ENCODE measurements around the gene MAP3K14.

Gene MAP3K14

DNA sequence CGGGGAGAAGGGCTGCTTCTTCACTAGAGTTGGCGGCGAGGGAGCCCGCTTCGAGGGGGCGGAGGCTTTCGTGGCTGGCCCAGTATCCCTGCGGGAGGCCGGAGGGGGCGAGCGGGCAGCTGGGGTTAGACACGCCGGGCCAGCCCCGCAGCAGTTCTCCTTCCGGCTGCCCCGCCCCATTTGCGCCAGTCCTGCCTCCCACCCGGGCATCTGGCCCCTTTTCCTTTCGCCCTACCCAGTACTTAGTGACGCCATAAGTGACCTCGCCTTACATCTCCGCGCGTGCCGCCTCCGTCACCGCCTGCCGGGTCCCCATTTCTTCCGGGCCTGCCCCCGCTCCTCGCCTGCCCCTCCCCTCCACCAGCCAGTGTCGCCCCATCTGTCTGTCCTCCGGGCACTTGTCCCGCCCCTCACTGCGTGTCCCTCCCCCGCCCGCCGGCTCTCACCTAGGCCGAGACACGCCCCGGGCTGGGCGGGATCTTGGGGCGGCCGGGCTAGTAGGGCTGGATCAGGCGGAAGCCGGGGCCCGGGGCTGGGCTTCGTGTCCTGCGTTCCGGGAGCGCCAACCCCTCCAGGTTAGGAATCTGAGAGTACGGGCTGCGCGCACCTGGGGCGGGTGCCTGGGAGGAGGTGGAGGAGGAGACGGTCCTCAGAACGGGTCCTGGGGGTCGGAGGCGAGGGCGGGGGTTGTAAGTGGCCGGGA lies 69.2 kb downstream of the MAP3K14 start:
- peak overlapping the region; percentile 82 for H3K4me3 ChIP-seq (ENCODE audit: low read length)
- peak; percentile 88 for DNase-seq (ENCODE audit: low read depth, low spot score)

GRCh38 chr17:45246861-45247428 lies 69.9 kb downstream of the MAP3K14 start:
- no peak for DNase-seq (ENCODE audit: low read depth, low spot score)
- peak overlapping the region; percentile 82 for H3K4me3 ChIP-seq (ENCODE audit: low read length)

DNA sequence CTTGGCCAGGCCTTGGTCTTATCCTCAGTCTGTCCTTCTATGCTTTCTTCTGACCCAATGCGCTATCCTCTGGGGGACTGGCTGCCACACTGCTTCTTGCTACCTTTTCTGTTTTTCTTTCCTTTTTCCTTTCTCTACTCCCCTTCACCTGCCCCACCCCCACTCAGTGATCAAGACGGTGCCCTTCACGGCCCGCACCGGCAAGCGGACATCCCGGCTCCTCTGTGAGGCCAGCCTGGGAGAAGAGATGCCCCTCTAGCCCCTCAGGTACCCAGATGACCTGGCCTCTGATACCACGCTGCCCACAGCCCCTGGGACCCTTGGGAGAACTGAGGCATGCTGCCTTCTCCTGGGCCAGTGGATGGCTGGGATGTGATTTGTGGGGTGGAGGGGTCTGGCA lies 70.5 kb downstream of the MAP3K14 start:
- no peak for DNase-seq (ENCODE audit: low read depth, low spot score)
- no peak overlapping the region for H3K4me3 ChIP-seq (ENCODE audit: low read length)

GRCh38 chr17:45244725-45245656 lies 71.8 kb downstream of the MAP3K14 start:
- H3K4me3 ChIP-seq (ENCODE audit: low read length): no peak overlapping the region
- DNase-seq (ENCODE audit: low read depth, low spot score): no peak

- H3K4me3 ChIP-seq (ENCODE audit: low read length): no peak overlapping the region
- no peak for DNase-seq (ENCODE audit: low read depth, low spot score)
Observed at GRCh38 chr17:45243750-45244149, 73.1 kb downstream of the MAP3K14 start.

DNA sequence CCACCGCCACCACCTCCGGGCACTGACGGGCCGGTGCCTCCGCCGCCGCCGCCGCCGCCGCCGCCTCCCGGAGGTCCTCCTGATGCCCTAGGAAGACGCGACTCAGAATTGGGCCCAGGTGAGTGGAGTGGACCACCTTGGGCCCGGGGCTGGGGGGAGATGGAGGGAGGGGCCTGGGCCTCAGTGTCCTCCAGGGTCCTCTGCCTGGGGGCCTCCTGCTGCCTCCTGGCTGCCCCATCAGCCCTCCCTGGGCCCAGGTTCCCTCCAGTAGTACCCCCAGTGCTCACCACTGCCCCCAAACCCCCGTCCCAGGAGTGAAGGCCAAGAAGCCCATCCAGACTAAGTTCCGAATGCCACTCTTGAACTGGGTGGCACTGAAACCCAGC lies 74.8 kb downstream of the MAP3K14 start:
- DNase-seq (ENCODE audit: low read depth, low spot score): no peak
- no peak overlapping the region for H3K4me3 ChIP-seq (ENCODE audit: low read length)

DNA sequence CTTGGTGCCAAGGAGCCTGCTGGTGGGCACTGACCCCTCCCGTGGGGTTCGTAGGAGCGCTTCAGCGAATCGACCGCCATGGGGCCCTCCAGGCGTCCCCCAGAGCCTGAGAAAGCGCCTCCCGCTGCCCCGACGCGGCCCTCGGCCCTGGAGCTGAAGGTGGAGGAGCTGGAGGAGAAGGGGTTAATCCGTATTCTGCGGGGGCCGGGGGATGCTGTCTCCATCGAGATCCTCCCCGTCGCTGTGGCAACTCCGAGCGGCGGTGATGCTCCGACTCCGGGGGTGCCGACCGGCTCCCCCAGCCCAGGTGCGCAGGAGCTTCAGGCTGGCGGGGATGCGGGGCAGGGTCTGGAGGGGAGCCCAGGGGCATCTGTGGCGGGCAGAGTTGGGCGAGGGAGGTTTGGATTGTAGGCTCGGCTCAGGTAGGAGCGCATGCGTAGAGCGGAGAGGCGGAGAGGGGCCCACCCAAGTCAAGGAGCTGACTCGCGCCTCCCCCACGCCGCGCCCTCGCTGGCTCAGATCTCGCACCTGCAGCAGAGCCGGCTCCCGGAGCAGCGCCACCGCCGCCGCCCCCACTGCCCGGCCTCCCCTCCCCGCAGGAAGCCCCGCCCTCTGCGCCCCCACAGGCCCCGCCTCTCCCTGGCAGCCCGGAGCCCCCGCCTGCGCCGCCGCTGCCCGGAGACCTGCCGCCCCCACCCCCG lies 75.3 kb downstream of the MAP3K14 start:
- no peak for DNase-seq (ENCODE audit: low read depth, low spot score)
- H3K4me3 ChIP-seq (ENCODE audit: low read length): no peak overlapping the region

DNA sequence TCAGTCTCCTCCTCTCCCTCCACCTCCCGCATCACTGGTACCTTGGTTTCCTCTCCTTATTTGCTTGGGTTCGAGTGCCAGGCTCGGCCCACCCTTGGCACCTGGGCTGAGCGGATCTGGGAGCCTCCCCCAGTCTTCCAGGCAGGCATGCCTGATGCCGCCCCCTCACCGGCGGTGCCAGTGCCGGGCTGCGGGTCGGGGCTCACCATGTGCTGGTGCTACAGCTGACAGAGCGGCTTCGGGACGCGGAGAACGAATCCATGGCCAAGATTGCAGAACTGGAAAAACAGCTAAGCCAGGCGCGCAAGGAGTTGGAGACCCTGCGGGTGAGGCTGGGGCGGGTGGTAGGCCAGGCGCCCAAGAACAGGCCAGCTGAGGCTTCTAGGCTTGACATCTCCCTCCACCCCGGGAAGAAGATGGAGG lies 75.9 kb downstream of the MAP3K14 start:
- H3K4me3 ChIP-seq (ENCODE audit: low read length): no peak overlapping the region
- DNase-seq (ENCODE audit: low read depth, low spot score): no peak

DNA sequence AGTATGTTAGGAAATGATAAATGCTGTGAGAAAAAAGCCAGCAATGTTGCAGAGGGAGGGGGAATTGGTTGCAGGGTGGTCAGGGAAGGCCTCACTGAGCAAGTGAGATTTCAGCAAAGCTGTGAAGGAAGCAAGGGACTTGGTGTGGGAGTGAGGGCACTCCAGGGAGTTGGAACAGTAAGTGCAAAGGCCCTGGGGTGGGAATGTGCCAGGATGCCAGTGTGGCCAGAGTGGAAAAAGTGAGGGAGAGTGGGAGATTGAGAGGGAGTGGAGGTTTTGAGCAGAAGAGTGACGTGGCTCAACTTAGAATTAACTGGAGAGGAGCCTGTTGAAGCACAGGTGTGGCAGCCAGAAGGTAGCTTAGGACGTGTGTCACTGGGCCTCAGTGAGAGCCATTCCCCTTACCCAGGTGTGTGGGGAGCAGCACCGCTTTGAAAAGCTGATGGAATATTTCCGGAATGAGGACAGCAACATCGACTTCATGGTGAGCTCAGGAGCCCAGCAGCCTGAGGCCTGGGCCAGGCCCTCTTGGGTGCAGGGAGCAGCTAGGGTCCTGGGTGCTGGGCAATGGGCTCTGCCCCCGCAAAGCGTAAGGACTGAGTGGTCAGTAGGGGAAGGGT lies 78.6 kb downstream of the MAP3K14 start:
- no peak for DNase-seq (ENCODE audit: low read depth, low spot score)
- H3K4me3 ChIP-seq (ENCODE audit: low read length): no peak overlapping the region

GRCh38 chr17:45237686-45238085 lies 79.1 kb downstream of the MAP3K14 start:
- H3K4me3 ChIP-seq (ENCODE audit: low read length): no peak overlapping the region
- no peak for DNase-seq (ENCODE audit: low read depth, low spot score)

- H3K4me3 ChIP-seq (ENCODE audit: low read length): no peak overlapping the region
- DNase-seq (ENCODE audit: low read depth, low spot score): no peak
Observed at GRCh38 chr17:45236282-45236606, 80.6 kb downstream of the MAP3K14 start.

GRCh38 chr17:45235416-45236281 lies 81.2 kb downstream of the MAP3K14 start:
- DNase-seq (ENCODE audit: low read depth, low spot score): peak; percentile 76
- no peak overlapping the region for H3K4me3 ChIP-seq (ENCODE audit: low read length)

DNA sequence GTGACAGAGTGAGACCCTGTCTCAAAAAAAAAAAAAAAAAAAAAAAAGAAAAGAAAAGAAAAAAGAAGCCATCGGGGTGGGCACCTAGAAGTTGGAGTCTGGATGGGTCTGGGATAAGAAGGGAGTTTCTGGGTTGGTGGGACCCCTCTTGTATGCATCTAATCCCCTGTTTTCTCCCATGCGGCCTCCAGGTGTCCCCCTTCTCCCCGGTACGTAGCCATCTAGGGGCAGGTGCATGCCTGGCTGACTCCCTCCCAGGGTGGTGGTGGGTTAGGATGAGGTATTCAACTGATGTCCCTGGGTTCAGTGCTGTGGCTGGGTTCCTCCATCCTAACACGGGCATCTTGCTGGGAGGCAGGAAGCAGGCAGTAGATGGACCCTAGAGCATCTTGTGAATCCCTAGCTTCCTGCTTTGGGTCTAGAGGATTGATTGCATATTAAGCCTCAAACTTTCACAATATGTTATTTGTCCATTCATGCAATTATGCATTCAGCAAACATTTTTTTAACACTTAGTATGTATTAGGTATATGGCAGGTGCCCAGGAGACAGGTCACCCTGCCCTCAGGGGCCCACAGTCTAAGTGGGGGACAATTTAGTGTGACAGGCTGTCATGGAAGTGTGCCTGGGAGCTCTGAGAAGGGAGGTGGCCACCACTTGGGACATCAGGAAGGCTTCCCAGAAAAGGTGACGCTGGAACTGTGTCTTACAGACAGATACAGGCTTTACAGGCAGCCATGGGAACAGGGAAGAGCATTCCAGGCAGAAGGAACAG lies 82.0 kb downstream of the MAP3K14 start:
- peak; percentile 63 for DNase-seq (ENCODE audit: low read depth, low spot score)
- no peak overlapping the region for H3K4me3 ChIP-seq (ENCODE audit: low read length)

- H3K4me3 ChIP-seq (ENCODE audit: low read length): no peak overlapping the region
- no peak for DNase-seq (ENCODE audit: low read depth, low spot score)
Observed at GRCh38 chr17:45233423-45233924, 83.3 kb downstream of the MAP3K14 start.

- no peak for DNase-seq (ENCODE audit: low read depth, low spot score)
- no peak overlapping the region for H3K4me3 ChIP-seq (ENCODE audit: low read length)
Observed at GRCh38 chr17:45232514-45233422, 84.1 kb downstream of the MAP3K14 start.

- no peak for DNase-seq (ENCODE audit: low read depth, low spot score)
- no peak overlapping the region for H3K4me3 ChIP-seq (ENCODE audit: low read length)
Observed at GRCh38 chr17:45231481-45232116, 85.2 kb downstream of the MAP3K14 start.
